ENCODE measurements around the gene CALHM4.
A peak's percentile ranks its signal among the peaks of the same experiment; 100 is the strongest.

Gene CALHM4

GRCh38 chr6:116542426-116542825, 11.1 kb upstream of the CALHM4 start:
- DNase-seq (ENCODE audit: low spot score), result no peak

DNA sequence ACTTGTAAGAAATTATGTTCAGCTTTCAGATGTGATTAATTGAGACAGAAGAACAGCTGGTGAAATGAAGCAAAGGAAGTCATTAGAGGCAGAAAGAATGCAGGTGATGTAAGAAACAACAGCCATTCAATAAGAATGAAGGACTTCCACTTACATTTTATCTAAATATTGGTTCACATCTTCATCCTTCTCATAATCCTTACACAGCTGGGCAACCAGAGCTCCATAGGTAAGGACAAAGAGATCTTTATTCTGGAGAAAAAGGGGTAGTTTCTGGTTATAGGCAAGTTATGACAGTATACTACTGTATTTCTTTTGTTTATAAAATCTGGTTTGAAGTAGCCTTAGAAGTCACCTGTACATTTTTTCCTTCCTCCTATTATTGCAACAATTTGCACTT, 10.4 kb upstream of the CALHM4 start:
- DNase-seq (ENCODE audit: low spot score), result no peak

DNA sequence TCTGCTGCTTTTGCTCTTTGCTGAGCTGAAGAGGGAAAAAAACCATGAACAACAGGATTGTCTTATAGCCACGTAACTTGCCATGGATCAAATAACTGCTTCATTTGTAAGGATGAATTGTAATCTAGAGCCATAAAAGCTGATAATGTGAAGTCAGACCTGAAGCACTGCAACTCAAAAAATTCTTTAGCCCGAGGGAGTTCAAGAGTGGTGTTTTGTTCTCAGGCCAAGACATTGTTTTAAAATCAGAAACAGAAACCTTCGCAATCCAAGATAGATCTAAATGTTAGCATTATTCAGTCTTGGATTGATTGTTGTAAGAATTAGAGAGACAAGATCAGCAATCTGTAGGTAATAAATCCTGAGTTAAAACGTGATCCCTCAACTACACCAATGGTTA, 7.9 kb upstream of the CALHM4 start, which contains the start of gene TRAPPC3L:
TRAPPC3L (minus strand) TSS at position 34 of the 400 bp plus-strand sequence. CDS start 170 bp downstream, outside the sequence.
- no peak for DNase-seq (ENCODE audit: low spot score)

- no peak for DNase-seq (ENCODE audit: low spot score)
These were observed 6.2 kb upstream of the CALHM4 start for GRCh38 chr6:116547358-116547757.

- no peak for DNase-seq (ENCODE audit: low spot score)
These were observed 2.8 kb upstream of the CALHM4 start for GRCh38 chr6:116550796-116551195.

- no peak for DNase-seq (ENCODE audit: low spot score)
These were observed 2.5 kb downstream of the CALHM4 start for GRCh38 chr6:116556065-116556464.

GRCh38 chr6:116556814-116557415, 3.4 kb downstream of the CALHM4 start:
- DNase-seq (ENCODE audit: low spot score), result no peak

GRCh38 chr6:116557893-116558292, 4.3 kb downstream of the CALHM4 start:
- DNase-seq (ENCODE audit: low spot score), result no peak

DNA sequence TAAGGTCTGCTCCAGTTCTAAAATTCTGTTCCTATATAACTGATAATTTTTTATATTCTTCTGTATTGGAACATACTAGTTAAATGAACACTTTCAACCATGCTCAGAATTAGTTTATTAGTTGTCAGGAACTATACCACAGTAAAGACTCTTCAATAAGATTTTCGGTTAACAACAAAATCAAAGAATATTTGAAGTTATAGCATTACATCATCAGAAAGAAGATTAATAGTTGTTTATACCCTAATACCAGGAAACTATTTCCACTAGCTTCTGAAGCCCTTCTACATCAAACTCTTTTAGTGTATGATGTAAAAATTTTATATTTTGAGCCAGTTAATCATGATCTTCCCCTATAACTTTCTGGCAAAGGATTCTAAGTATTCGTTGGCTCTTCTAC, 6.6 kb downstream of the CALHM4 start:
- DNase-seq (ENCODE audit: low spot score), result no peak

GRCh38 chr6:116561377-116562018, 7.9 kb downstream of the CALHM4 start:
- DNase-seq (ENCODE audit: low spot score), result peak; percentile 55

DNA sequence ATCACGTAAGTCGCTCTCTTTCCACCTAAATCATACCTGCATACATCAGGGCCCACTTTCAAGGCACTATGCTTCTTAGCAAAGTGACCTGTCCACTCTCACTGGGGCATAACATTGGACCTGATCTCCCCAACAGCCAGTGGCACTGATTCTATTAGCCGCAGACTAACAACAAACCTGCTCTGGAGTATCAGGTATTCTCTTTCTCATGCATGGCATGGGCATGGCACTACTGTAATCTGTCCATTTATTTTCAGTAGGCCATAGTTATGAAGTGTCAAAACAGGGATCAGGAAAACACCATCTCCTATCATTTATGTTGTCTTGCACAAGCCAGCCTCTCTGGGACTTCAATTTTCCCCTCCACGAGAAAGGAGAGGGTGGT, 8.5 kb downstream of the CALHM4 start:
- DNase-seq (ENCODE audit: low spot score), result no peak

- DNase-seq (ENCODE audit: low spot score), result no peak
These were observed 9.1 kb downstream of the CALHM4 start for GRCh38 chr6:116562614-116563013.

DNA sequence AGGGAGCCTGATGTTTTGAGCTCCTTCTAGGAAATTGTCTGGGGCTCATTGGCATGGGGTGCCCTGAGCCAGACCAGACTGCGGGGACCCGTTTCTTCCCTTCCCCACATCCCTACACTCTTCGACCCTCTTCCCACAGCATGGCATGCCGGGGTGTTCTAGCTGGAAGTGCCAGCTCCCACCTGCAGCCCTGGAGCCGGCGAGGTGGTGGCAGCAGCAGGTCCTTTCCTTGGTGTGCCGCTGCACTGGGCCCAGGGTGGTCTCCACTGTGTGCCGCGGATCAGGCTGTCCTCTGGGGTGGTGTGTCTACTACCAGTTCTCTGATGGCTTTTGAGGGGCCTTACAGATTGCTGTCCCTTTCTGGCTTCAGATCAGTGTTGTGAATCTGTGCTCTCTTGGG, 10.3 kb downstream of the CALHM4 start:
- DNase-seq (ENCODE audit: low spot score), result no peak

GRCh38 chr6:116564311-116564710, 10.8 kb downstream of the CALHM4 start:
- no peak for DNase-seq (ENCODE audit: low spot score)

GRCh38 chr6:116564921-116565872, 11.6 kb downstream of the CALHM4 start:
- DNase-seq (ENCODE audit: low spot score), result no peak

- no peak for DNase-seq (ENCODE audit: low spot score)
These were observed 14.6 kb downstream of the CALHM4 start for GRCh38 chr6:116568111-116568510.

DNA sequence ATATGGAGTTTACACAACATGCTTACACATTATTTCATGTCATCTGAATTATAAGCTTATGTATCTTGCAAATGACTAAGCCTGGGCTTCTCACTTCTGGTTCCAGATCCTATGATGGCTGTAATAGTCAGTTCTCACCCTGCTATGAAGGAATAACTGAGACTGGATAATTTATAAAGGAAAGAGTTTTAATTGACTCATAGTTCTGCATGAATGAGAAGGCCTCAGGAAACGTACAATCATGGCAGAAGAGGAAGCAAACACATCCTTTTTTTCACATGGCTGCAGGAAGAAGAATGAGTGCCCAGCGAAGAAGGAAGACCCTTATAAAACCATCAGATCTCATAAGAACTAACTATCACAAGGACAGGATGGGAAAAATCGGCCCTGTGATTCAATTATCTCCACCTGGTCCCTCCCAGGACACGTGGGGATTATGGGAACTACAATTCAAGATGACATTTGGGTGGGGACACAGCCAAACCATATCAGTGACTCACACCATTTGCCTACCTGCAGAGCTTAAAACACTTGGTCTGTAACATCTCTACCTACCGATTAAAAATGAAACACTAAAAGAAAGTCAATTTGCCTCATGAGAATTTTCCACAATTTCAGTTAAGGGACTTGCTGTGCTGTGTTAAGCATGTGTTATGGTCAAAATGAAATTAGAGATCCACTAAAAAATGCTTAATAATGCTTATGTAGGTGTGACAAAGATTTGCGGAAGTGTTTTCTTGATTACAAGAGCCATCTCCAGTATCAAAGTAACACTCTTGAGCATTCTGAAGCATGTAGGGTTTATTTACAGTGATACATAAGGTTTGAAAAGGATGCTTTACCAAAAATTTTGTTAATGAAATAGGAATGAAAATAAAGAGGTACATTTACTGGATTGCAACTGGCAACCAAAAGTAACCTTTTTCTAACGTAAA, 15.5 kb downstream of the CALHM4 start:
- no peak for DNase-seq (ENCODE audit: low spot score)

DNA sequence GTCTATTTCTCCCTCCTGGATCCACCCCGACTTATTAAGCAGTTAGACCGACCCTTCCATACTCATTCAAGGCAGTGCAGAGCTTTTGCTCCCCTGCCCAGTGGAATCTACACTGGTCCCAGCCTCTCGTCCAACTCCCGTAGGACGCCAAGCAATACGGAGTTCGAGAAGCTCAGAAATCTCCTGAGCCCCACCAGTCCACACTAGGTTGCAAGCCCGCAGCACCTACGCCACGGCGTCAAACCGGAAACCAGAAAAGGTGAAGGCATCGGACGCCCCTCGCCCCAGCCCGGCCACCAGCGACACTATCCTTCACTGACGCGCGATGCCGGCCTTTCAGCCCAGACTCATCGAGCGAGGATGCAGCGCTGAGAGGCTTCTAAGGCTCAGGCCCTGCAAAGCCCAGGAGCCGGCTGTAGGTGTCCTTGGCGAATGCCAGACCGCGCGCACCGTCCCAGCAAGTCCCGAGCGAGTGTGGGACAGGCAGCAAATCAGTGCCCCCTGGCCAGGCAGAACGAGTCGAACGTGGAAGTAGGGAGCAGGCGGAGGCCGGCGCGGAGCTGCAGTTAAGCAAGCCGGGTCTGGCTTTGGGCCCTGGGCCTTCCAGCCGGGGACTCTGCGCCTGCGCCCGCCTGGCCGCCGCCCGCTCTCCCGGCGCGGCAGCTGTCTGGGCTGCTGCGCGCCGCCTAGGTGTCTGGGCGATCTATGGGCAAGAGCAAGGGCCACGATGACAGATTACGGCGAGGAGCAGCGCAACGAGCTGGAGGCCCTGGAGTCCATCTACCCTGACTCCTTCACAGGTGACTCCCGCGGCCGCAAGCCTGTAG, 17.5 kb downstream of the CALHM4 start, which contains the start of gene RWDD1:
RWDD1 (plus strand) TSS at position 649 of the 827 bp plus-strand sequence; CDS start at position 728, 79 bp downstream.
- DNase-seq (ENCODE audit: low spot score), result peak; percentile 99

- DNase-seq (ENCODE audit: low spot score), result no peak
These were observed 18.1 kb downstream of the CALHM4 start for GRCh38 chr6:116571683-116572000.

- no peak for DNase-seq (ENCODE audit: low spot score)
These were observed 18.6 kb downstream of the CALHM4 start for GRCh38 chr6:116572162-116572561.

DNA sequence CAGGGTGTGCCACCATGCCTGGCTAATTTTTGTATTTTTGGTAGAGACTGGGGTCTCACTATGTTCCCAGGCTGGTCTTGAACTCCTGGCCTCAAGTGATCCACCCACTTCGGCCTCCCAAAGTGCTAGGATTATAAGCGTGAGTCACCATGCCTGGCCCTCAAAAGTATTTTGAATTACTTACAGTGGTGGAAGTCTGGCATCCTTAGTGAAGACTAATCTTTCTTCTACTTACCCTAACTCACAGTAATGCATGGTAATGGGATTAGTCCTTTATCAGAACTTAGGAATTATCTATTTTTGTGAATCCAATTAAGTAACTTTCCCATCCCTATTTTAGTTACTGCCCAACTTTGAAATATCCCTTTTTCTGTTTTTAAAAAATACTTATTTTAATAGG, 21.7 kb downstream of the CALHM4 start:
- no peak for DNase-seq (ENCODE audit: low spot score)
